Aorta (tissue), 5 donors: ENCODE results near the gene FBXL14. TPM values are rescaled to one million over a fixed set of nuclear protein-coding genes. Genes with fewer than 3 reads are reported as not detected.

ENCODE experiments used
- ATAC-seq: fragments of 200-7000 bp; cut with Tn5 transposase; one replicate; pipeline ENCODE4 v1.9.1; 2022; ENCODE audit warnings: moderate library complexity; ENCODE audit not compliant: low FRiP score
- DNase-seq, 2 donors: peaks; one replicate each; pipeline ENCODE4 v3.0.0-alpha.2; 2020
- H3K27ac ChIP-seq, 2 donors: one replicate each; pipeline ENCODE4 v1.5.1; 2013; ENCODE audit warnings: low read length in 2 of 2, mild to moderate bottlenecking in 2 of 2, moderate library complexity in 2 of 2, control low read depth in 1 of 2, inconsistent platforms in 1 of 2, low read depth in 1 of 2
- H3K27me3 ChIP-seq, 2 donors: one replicate each; pipeline ENCODE4 v1.6.1; 2013; ENCODE audit warnings: control low read depth in 1 of 2, low read length in 1 of 2, mild to moderate bottlenecking in 1 of 2, moderate library complexity in 1 of 2; ENCODE audit not compliant: insufficient read depth in 2 of 2, control insufficient read depth in 1 of 2
- H3K36me3 ChIP-seq, 2 donors: one replicate each; pipeline ENCODE4 v1.6.1; 2013; ENCODE audit warnings: control low read depth in 1 of 2, low read length in 1 of 2, mild to moderate bottlenecking in 1 of 2; ENCODE audit not compliant: insufficient read depth in 2 of 2, control insufficient read depth in 1 of 2
- H3K4me1 ChIP-seq, 2 donors: one replicate each; pipeline ENCODE4 v1.6.1; 2013; ENCODE audit warnings: low read length in 2 of 2, control low read depth in 1 of 2, mild to moderate bottlenecking in 1 of 2, moderate library complexity in 1 of 2; ENCODE audit not compliant: insufficient read depth in 2 of 2, control insufficient read depth in 1 of 2
- H3K4me3 ChIP-seq, 2 donors: one replicate each; pipeline ENCODE4 v1.5.1; 2013; ENCODE audit warnings: low read length in 2 of 2, control low read depth in 1 of 2, mild to moderate bottlenecking in 1 of 2
- H3K9me3 ChIP-seq: one replicate; pipeline ENCODE4 v1.6.1; 2013; ENCODE audit warnings: mild to moderate bottlenecking, low read length; ENCODE audit not compliant: control insufficient read depth
- WGBS, 2 donors: extraction: QIAGEN DNeasy Blood & Tissue Kit; methylation state at CpG; one replicate each; pipeline ENCODE4 v1.1.7; 2013; 5-methylcytosine and 5-hydroxymethylcytosine counted together
- intact Hi-C, 2 donors: fragments of 100-400 bp; cut with DNase I; formaldehyde crosslinking; loops; one replicate each; pipeline versions ENCODE4 v1.14.2 to v1.15.0; 2022
- polyA plus RNA-seq, 2 donors: library from polyadenylated mRNA; stranded (reverse); fragments of 200-250 nt; gene quantifications; one replicate each; pipeline ENCODE4 v1.2.3, GENCODE V29; 2013
- total RNA-seq, 2 donors: library from RNA; stranded (reverse); fragmentation: NEBNext Ultra II Directional; extraction: Animal tissue kit (Norgen Biotek cat#: 25700); gene quantifications; one replicate each; pipeline ENCODE4 v1.2.1, GENCODE V29; 2021
- donor health status: healthy with polysubstance abuse.
- donor health status: Bipolar disorder and iron deficiency.
- donor health status: DM: no; HTN: no; CAD: no.
- donor health status: DM: no; HTN: no; CAD: no.
- donor health status: DM: yes; HTN: yes; CAD: no.

The FBXL14 gene
- total and polyA plus RNA-seq, 4 donors, result 2.8 to 13.2 (median 7.6) TPM

- no peaks in the 10 kb centered on the region for H3K9me3 ChIP-seq
- DNase-seq (no peak), ATAC-seq (no peak)
- no peaks in the 10 kb centered on the region for H3K27me3 ChIP-seq
- intact Hi-C loops, result no loop called here
- H3K36me3 ChIP-seq, result no peaks in the 10 kb centered on the region
- H3K4me3 ChIP-seq, result no peak overlapping the region
- H3K27ac ChIP-seq, result peak overlapping the region in 1 of 2 donors; percentile 37
- H3K4me1 ChIP-seq, result peaks cover 0 to 6% of the 10 kb centered on the region in 2 donors
- WGBS, 2 donors, result 5 to 9% methylated on average over 13 of the region's 13 CpGs
Measured at GRCh38 chr12:1611803-1612572, 17.6 kb upstream of the FBXL14 start.

- Histone ChIP-seq H3K27ac (no peak overlapping the region), H3K36me3 (no peaks in the 10 kb centered on the region), H3K4me1 (peaks cover 0 to 6% of the 10 kb centered on the region in 2 donors), H3K4me3 (no peak overlapping the region), H3K9me3 (no peaks in the 10 kb centered on the region), H3K27me3 (no peaks in the 10 kb centered on the region)
- intact Hi-C loops, result no loop called here
- ATAC-seq (no peak), DNase-seq (no peak)
- 94% methylated on average over 7 of the region's 7 CpGs for WGBS, 2 donors
Measured at GRCh38 chr12:1610072-1610643, 15.8 kb upstream of the FBXL14 start.

GRCh38 chr12:1608713-1609119 is 14.3 kb upstream of the FBXL14 start:
- no peak overlapping the region for H3K27ac ChIP-seq
- H3K9me3 ChIP-seq, result no peaks in the 10 kb centered on the region
- H3K36me3 ChIP-seq, result no peaks in the 10 kb centered on the region
- DNase-seq, result no peak
- H3K4me3 ChIP-seq, result no peak overlapping the region
- intact Hi-C loops, result loop anchor here in 1 of 2 donors (5.0 kb wide), 1 partner anchor 491 kb away; no protein-coding TSS in a partner anchor
- peaks cover 0 to 6% of the 10 kb centered on the region in 2 donors for H3K4me1 ChIP-seq
- ATAC-seq, result no peak
- WGBS, 2 donors, result 66 to 78% methylated on average over 5 of the region's 5 CpGs
- H3K27me3 ChIP-seq, result no peaks in the 10 kb centered on the region

- 93 to 95% methylated on average over 3 of the region's 3 CpGs for WGBS, 2 donors
- Histone ChIP-seq H3K36me3 (no peaks in the 10 kb centered on the region), H3K4me1 (peaks cover 0 to 6% of the 10 kb centered on the region in 2 donors), H3K9me3 (no peaks in the 10 kb centered on the region), H3K27me3 (no peaks in the 10 kb centered on the region), H3K27ac (no peak overlapping the region), H3K4me3 (no peak overlapping the region)
- intact Hi-C loops, result loop anchor here in 1 of 2 donors (5.0 kb wide), 1 partner anchor 491 kb away; no protein-coding TSS in a partner anchor
- no peak for DNase-seq
- ATAC-seq, result no peak
Measured at GRCh38 chr12:1607940-1608712, 13.7 kb upstream of the FBXL14 start.

- no peaks in the 10 kb centered on the region for H3K9me3 ChIP-seq
- H3K36me3 ChIP-seq, result no peaks in the 10 kb centered on the region
- H3K4me1 ChIP-seq, result peaks cover 0 to under 1% of the 10 kb centered on the region in 2 donors
- H3K27ac ChIP-seq, result peak overlapping the region in 1 of 2 donors; percentile 83
- ATAC-seq (peak; percentile 82), DNase-seq (peak; percentile 95 to 98)
- peak overlapping the region; percentile 31 to 35 for H3K4me3 ChIP-seq
- H3K27me3 ChIP-seq, result no peaks in the 10 kb centered on the region
- intact Hi-C loops, result loop anchor here in 1 of 2 donors (5.0 kb wide), 1 partner anchor 489 kb away; no protein-coding TSS in a partner anchor
- 4 to 5% methylated on average over 12 of the region's 12 CpGs for WGBS, 2 donors
Measured at GRCh38 chr12:1606021-1606622, 11.7 kb upstream of the FBXL14 start.

GRCh38 chr12:1605129-1606020 is 11.0 kb upstream of the FBXL14 start:
- Histone ChIP-seq H3K9me3 (no peaks in the 10 kb centered on the region), H3K27me3 (no peaks in the 10 kb centered on the region), H3K27ac (peak overlapping the region in 1 of 2 donors; percentile 83), H3K4me1 (no peaks in the 10 kb centered on the region), H3K36me3 (no peaks in the 10 kb centered on the region), H3K4me3 (peak overlapping the region; percentile 31 to 35)
- WGBS, 2 donors, result 1% methylated on average over 21 to 22 of the region's 22 CpGs
- intact Hi-C loops, result loop anchor here in 1 of 2 donors (5.0 kb wide), 1 partner anchor 488 kb away; no protein-coding TSS in a partner anchor
- ATAC-seq (peak; percentile 92), DNase-seq (peak; percentile 82 to 85)

GRCh38 chr12:1604464-1604863 is 10.1 kb upstream of the FBXL14 start:
- intact Hi-C loops, result no loop called here
- no peak overlapping the region for H3K27ac ChIP-seq

More at GRCh38 chr12:1604464-1604863, 10.1 kb upstream of the FBXL14 start:
- Histone ChIP-seq H3K9me3 (no peaks in the 10 kb centered on the region), H3K4me3 (no peak overlapping the region), H3K36me3 (no peaks in the 10 kb centered on the region), H3K27me3 (no peaks in the 10 kb centered on the region), H3K4me1 (no peaks in the 10 kb centered on the region)
- no peak for DNase-seq
- 80% methylated on average over 3 of the region's 3 CpGs for WGBS, 2 donors
- no peak for ATAC-seq
